HL-60 (cell line): ENCODE data around the gene TPPP.

Experiments used
- DNase-seq, 2 experiments: peaks; one replicate each; pipeline ENCODE4 v3.0.0-alpha.2; 2010 to 2020; ENCODE audit warnings: low read depth in 1 of 2, low spot score in 1 of 2
- H3K27ac ChIP-seq: fragments of 250-450 bp; sonication (Bioruptor Pico); replicated peaks from 2 replicates; pipeline ENCODE4 v1.5.1; 2020; ENCODE audit warnings: mild to moderate bottlenecking, moderate library complexity
- H3K27me3 ChIP-seq: fragments of 250-450 bp; sonication (Bioruptor Pico); 2 replicates; pipeline ENCODE4 v1.5.1; 2021; ENCODE audit warnings: mild to moderate bottlenecking, moderate library complexity; ENCODE audit not compliant: insufficient read depth, poor library complexity, severe bottlenecking
- H3K4me3 ChIP-seq: replicated peaks from 2 replicates; pipeline ENCODE4 v1.5.1; 2011; ENCODE audit warnings: mild to moderate bottlenecking, control low read depth, low read length; ENCODE audit not compliant: insufficient read depth
- GABPA ChIP-seq: IDR thresholded peaks from 2 replicates; pipeline ENCODE4 v1.6.1; 2012; ENCODE audit warnings: low read depth
- POLR2AphosphoS5 ChIP-seq: IDR thresholded peaks from 2 replicates; pipeline ENCODE4 v1.6.1; 2012; ENCODE audit warnings: low read depth
- SPI1 ChIP-seq: IDR thresholded peaks from 2 replicates; pipeline ENCODE4 v1.6.1; 2012; ENCODE audit warnings: low read depth, mild to moderate bottlenecking, borderline replicate concordance
- TF ChIP-seq, protein P1 (sequence below): IDR thresholded peaks from 2 replicates; pipeline ENCODE4 v1.6.1; 2012; ENCODE audit warnings: low read depth; ENCODE audit not compliant: insufficient replicate concordance
- TF ChIP-seq, protein P2 (sequence below): IDR thresholded peaks from one replicate; pipeline ENCODE4 v1.5.1; 2011; ENCODE audit warnings: low read length, control low read depth, inconsistent platforms; ENCODE audit not compliant: insufficient read depth

TPPP gene

DNA sequence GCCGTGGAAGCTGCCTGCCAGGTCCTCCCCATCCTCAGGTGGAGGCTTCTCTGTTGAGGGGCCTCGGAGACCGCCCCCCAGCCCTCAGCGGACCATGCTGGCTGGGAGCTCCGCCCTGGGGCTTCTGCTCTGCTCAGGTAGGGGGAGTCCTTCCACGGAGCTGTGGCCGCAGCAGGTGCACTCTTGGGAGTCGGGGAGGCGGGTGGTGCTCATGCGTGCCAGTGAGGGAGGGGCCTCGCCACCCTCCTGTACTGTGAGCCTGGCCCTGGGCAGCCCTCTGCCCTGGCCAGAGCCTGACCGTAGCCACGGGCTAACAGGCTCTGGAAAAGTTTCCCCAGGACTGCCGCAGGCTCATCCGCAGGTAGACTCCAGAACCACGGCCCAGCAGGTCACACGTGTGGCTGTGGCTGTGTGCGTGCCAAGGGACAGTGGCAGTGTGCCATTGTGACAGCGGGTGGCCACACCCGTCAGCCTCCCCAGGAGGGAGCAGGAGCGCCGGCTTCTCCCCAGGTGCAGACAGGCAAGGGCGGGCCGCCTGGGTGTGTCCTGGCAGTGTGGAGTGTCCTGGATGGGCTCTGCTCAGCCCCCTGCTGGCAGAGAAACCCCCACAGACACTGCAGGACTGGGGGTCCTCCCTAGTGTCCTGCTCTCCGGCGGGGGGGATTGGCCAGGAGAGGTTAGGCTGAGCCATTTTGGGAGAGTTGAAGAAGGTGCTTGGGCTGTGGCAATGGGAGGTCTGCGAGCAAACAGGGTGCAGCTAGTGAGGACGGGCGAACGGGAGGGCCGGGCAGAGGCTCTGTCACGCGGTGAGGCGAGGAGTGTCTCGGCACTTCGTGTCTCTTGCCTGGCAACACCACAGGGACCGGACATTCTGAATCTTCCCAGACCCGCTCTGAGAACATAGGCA lies 29.5 kb downstream of the TPPP start:
- Histone ChIP-seq H3K4me3 (no peak overlapping the region), H3K27ac (no peak overlapping the region), H3K27me3 (no peaks in the 10 kb centered on the region)
- DNase-seq: no peak
- TF ChIP-seq, protein P1, sequence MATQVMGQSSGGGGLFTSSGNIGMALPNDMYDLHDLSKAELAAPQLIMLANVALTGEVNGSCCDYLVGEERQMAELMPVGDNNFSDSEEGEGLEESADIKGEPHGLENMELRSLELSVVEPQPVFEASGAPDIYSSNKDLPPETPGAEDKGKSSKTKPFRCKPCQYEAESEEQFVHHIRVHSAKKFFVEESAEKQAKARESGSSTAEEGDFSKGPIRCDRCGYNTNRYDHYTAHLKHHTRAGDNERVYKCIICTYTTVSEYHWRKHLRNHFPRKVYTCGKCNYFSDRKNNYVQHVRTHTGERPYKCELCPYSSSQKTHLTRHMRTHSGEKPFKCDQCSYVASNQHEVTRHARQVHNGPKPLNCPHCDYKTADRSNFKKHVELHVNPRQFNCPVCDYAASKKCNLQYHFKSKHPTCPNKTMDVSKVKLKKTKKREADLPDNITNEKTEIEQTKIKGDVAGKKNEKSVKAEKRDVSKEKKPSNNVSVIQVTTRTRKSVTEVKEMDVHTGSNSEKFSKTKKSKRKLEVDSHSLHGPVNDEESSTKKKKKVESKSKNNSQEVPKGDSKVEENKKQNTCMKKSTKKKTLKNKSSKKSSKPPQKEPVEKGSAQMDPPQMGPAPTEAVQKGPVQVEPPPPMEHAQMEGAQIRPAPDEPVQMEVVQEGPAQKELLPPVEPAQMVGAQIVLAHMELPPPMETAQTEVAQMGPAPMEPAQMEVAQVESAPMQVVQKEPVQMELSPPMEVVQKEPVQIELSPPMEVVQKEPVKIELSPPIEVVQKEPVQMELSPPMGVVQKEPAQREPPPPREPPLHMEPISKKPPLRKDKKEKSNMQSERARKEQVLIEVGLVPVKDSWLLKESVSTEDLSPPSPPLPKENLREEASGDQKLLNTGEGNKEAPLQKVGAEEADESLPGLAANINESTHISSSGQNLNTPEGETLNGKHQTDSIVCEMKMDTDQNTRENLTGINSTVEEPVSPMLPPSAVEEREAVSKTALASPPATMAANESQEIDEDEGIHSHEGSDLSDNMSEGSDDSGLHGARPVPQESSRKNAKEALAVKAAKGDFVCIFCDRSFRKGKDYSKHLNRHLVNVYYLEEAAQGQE: no peak
- TF ChIP-seq SPI1 (no peak), GABPA (no peak), POLR2AphosphoS5 (no peak)
- TF ChIP-seq, protein P2, sequence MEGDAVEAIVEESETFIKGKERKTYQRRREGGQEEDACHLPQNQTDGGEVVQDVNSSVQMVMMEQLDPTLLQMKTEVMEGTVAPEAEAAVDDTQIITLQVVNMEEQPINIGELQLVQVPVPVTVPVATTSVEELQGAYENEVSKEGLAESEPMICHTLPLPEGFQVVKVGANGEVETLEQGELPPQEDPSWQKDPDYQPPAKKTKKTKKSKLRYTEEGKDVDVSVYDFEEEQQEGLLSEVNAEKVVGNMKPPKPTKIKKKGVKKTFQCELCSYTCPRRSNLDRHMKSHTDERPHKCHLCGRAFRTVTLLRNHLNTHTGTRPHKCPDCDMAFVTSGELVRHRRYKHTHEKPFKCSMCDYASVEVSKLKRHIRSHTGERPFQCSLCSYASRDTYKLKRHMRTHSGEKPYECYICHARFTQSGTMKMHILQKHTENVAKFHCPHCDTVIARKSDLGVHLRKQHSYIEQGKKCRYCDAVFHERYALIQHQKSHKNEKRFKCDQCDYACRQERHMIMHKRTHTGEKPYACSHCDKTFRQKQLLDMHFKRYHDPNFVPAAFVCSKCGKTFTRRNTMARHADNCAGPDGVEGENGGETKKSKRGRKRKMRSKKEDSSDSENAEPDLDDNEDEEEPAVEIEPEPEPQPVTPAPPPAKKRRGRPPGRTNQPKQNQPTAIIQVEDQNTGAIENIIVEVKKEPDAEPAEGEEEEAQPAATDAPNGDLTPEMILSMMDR: no peak

DNA sequence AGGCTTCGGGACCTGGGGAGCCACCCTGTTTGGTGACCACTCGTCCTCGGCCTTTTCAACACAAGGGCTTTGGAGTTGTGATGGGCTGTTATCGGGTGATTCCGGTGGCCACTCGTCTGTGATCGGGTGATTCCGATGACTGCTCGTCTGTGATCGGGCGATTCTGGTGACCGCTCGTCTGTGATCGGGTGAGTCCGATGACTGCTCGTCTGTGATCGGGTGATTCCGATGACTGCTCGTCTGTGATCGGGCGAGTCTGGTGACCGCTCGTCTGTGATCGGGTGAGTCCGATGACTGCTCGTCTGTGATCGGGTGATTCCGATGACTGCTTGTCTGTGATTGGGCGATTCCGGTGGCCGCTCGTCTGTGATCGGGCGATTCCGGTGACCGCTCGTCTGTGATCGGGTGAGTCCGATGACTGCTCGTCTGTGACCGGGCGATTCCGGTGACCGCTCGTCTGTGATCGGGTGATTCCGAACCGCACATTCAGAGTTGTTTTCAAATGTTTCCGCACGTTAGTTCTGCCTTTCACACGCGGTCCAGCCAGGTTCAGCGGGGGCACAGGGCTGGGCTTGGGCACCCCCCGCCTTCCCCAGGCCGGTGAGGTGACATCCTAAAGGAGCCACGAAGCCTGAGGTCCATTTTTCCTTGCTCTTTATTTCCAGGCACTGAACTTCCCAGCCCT lies 30.3 kb downstream of the TPPP start:
- DNase-seq: no peak
- Histone ChIP-seq H3K4me3 (no peak overlapping the region), H3K27ac (no peak overlapping the region), H3K27me3 (no peaks in the 10 kb centered on the region)
- TF ChIP-seq, protein P2: no peak
- TF ChIP-seq, protein P1: no peak
- TF ChIP-seq SPI1: no peak
- no peak for TF ChIP-seq POLR2AphosphoS5
- TF ChIP-seq GABPA: no peak

DNA sequence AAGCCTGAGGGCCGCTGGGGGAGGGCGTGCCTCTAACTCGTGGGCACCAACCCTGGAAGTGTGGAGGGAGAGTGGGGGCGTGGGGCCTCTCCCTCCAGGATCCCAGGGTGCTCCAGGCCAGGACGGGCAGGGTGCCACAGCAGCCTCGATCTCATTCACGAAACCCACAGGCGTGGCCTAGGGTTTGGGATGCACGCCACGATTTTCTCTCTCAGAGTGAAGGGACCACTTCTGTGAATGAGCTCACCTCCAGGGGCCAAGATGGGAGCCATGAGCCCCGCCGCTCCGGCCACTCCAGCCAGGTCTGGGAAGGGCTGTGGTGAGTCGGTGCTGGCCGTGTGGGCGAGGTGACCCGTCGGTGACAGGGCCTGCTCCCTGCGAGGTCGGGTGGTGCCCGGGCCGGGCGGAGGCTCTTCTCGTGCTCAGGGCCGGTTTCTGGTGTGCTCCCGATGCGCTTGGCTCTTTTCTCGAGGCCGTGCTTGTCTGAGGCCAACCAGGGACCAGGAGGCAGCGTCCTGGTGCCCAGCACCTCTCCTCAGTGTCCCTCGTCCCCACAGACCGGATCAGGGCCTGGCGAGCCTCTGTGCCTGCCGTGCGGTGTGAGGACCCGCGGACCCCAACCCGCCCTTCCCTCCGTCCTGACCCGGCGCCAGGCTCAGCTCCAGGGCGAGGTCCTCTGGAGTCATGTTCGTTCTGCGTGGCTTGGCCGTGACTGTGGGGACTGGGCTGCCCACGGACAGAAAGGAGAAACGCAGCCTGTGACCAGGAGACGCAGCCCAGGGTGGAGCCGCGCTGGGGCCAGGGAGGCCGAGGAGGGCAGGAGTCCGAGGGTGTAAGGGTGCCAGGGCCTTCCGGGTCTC lies 31.0 kb downstream of the TPPP start:
- TF ChIP-seq POLR2AphosphoS5 (no peak), GABPA (no peak), SPI1 (no peak)
- TF ChIP-seq, protein P2: no peak
- TF ChIP-seq, protein P1: no peak
- Histone ChIP-seq H3K27ac (no peak overlapping the region), H3K27me3 (no peaks in the 10 kb centered on the region), H3K4me3 (no peak overlapping the region)
- DNase-seq: no peak
